Adrenal gland (tissue), 5 donors: ENCODE data around the gene CRELD1.

Source experiments
- CTCF ChIP-seq, 6 experiments: fragments of 450-650 bp in 4 of 6; fragments of 200-600 bp in 2 of 6; sonication (generic) in 1 of 6; IDR thresholded peaks; 1 replicate in 5 of 6; 2 replicates in 1 of 6; pipeline versions ENCODE4 v1.5.1 to v1.8.0; 2016 to 2021; ENCODE audit warnings: antibody characterized with exemption in 6 of 6, mild to moderate bottlenecking in 2 of 6, moderate library complexity in 1 of 6
- POLR2A ChIP-seq, 2 donors: fragments of 450-650 bp; IDR thresholded peaks; one replicate each; pipeline ENCODE4 v1.6.1; 2017; ENCODE audit warnings: antibody characterized with exemption in 2 of 2, mild to moderate bottlenecking in 2 of 2, moderate library complexity in 1 of 2
- donor health status: DM: no; HTN: no; CAD: no.

- TF ChIP-seq CTCF (IDR thresholded peaks at IDR 0.05) (no peak), POLR2A (IDR thresholded peaks at IDR 0.05) (no peak)
Observed at GRCh38 chr3:9949626-9950025, 16.0 kb downstream of the CRELD1 start.
